ENCODE measurements around the gene CHST8.

The CHST8 gene

DNA sequence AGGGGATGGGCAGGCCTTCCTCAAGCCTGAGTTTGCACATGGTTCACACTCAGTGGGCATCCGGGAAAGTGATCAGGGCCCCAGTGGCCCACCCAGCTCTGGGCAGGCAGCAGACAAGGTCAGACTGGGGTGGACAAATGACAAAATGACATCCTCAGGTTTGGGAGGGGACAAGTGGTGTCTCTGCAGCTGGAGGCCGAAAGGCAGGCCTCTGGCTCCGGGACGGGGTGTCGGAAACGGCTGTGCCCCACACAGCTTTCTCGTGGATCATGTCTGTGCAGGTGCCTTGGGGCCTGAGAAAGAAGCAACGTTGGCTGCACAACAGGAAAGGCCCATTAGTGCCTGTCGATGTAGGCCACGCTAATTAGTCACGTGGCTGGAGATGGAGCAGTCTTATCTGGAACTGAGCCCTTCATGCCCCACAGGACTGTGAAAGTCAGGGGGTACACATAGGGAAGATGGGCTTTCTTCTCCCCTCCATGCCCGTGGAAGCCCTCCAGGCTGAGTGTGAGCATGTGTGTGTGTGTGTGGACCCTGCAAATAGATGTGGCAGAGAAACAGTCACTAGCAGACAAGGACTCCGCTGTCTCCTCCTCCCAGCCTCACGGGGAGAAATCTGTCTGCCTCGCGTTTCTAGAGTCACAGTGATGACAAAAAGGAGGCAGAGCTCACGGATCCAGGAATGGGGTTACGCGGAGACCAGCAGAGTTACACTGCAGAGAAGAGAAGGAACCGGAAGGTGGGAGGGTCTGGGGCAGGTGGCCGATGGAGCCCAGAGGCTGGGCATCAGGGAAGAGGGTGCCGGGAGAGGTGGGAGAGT, 44.2 kb downstream of the CHST8 start:
- TF ChIP-seq CTCF (IDR thresholded peaks at IDR 0.05; ENCODE audit: low read depth, low read length, missing control alignments), result no peak
- H3K4me3 ChIP-seq (ENCODE audit: low read depth, low read length), result no peak overlapping the region
- no peak for DNase-seq (ENCODE audit: low read depth)

DNA sequence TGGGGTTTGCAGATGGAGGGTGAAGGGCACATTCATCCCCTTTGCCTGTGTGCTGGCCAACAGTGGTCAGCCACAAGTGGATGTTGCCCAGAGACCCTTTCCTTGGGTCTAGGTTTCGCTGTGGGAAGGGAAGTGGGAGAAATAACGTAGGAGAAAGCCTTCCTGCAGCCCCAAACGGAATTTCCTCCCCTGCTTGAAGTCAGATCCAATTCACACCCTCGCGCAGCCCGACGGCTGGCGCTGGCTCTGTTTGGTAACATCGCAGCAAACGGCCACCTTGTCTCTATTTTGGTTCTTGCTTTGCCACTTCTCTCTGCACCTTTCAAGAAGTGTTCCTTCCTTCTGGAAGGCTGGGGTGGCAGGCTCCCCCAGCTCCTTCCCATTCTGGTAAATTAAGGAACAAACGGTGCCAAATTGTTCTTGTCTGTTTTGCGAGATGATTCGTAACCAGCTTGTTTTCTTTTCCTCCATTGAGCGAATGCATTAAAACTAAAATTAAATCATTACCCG, 45.4 kb downstream of the CHST8 start:
- no peak overlapping the region for H3K4me3 ChIP-seq (ENCODE audit: low read depth, low read length)
- no peak for DNase-seq (ENCODE audit: low read depth)
- TF ChIP-seq CTCF (IDR thresholded peaks at IDR 0.05; ENCODE audit: low read depth, low read length, missing control alignments), result no peak

DNA sequence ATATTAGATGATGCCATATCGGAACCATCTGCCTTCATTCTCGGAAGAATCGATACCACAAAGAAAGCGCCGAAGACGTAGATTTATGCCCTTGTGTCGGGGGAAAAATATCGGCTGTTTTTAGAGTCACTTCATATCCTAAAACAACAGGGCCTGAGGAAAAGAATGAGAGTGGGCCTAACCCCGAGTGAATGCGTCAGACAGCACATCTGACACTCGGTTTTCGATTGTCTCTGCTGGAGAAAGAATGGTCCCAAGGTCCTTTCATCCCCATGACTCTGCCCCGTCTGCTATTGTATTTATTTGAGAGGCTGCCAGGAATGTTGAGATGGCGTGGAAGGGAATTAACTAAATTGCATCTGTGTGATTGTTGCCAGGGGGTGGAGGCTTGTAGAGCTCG, 46.1 kb downstream of the CHST8 start:
- TF ChIP-seq CTCF (IDR thresholded peaks at IDR 0.05; ENCODE audit: low read depth, low read length, missing control alignments), result no peak
- DNase-seq (ENCODE audit: low read depth), result no peak
- H3K4me3 ChIP-seq (ENCODE audit: low read depth, low read length), result no peak overlapping the region

GRCh38 chr19:33668968-33669367, 47.2 kb downstream of the CHST8 start:
- no peak overlapping the region for H3K4me3 ChIP-seq (ENCODE audit: low read depth, low read length)
- DNase-seq (ENCODE audit: low read depth), result no peak

DNA sequence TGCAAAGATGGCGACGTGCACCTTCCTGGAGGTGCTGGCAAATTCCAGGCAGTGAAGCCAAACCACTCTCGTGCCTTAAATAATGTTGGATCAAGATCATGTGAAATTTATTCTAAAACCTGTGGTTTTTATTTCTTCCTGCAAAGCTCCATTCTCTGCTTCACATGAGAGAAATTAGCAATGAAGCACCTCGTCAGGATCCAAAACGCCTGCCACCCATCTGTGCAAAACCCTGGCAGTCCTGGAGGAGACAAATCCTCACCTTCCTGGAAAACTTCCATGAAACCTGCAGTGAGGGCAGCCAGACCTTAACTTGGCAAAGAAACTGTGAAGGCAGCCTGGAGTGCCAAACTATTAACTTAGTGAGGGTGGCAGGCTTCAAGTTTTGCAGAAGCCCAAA, 47.6 kb downstream of the CHST8 start:
- no peak for TF ChIP-seq CTCF (IDR thresholded peaks at IDR 0.05; ENCODE audit: low read depth, low read length, missing control alignments)
- no peak overlapping the region for H3K4me3 ChIP-seq (ENCODE audit: low read depth, low read length)
- no peak for DNase-seq (ENCODE audit: low read depth)

More at GRCh38 chr19:33668968-33669367, 47.2 kb downstream of the CHST8 start:
- TF ChIP-seq CTCF (IDR thresholded peaks at IDR 0.05; ENCODE audit: low read depth, low read length, missing control alignments), result no peak

DNA sequence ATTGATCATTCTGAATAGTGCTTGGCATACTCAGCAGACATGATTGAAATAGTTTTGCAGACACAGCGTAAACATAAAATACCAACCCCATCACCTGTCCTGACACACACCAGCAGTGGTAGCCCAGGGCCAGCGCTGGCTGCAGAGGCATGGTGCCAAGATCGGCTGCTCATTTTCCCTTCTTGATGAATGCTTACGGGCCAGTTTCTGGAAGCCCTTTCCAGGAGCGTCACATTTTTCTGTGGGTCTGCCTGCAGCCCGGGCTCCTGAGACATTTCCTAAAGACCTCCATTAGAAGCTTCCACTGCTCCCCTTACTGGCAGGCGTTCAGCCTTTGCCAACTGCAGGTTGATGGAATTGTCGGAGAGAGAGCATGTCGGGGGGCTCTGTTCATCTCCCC, 48.6 kb downstream of the CHST8 start:
- DNase-seq (ENCODE audit: low read depth), result no peak
- no peak overlapping the region for H3K4me3 ChIP-seq (ENCODE audit: low read depth, low read length)
- no peak for TF ChIP-seq CTCF (IDR thresholded peaks at IDR 0.05; ENCODE audit: low read depth, low read length, missing control alignments)

GRCh38 chr19:33671211-33671610, 49.5 kb downstream of the CHST8 start:
- no peak overlapping the region for H3K4me3 ChIP-seq (ENCODE audit: low read depth, low read length)
- no peak for TF ChIP-seq CTCF (IDR thresholded peaks at IDR 0.05; ENCODE audit: low read depth, low read length, missing control alignments)
- DNase-seq (ENCODE audit: low read depth), result no peak
